Ascending aorta (tissue), 2 donors: Measurements from ENCODE around the gene SETX. TPM values are rescaled to one million over a fixed set of nuclear protein-coding genes. Genes with fewer than 3 reads are reported as not detected.

ENCODE experiments used
- DNase-seq, 2 donors: peaks; one replicate each; pipeline ENCODE4 v3.0.0-alpha.2; 2019; ENCODE audit warnings: low spot score in 2 of 2
- H3K27ac ChIP-seq, 2 donors: fragments of 200-600 bp; sonication (generic); one replicate each; pipeline ENCODE4 v1.5.1; 2016 to 2017; ENCODE audit warnings: mild to moderate bottlenecking in 1 of 2
- H3K27me3 ChIP-seq: fragments of 200-600 bp; sonication (generic); one replicate; pipeline ENCODE4 v1.5.1; 2017
- H3K36me3 ChIP-seq, 2 donors: fragments of 200-600 bp; sonication (generic); one replicate each; pipeline ENCODE4 v1.5.1; 2016
- H3K4me1 ChIP-seq, 2 donors: fragments of 200-600 bp; sonication (generic); one replicate each; pipeline ENCODE4 v1.5.1; 2016 to 2017; ENCODE audit warnings: mild to moderate bottlenecking in 1 of 2
- H3K4me3 ChIP-seq, 2 donors: fragments of 200-600 bp; sonication (generic); one replicate each; pipeline ENCODE4 v1.5.1; 2016 to 2017; ENCODE audit warnings: mild to moderate bottlenecking in 1 of 2
- H3K9me3 ChIP-seq, 2 donors: fragments of 200-600 bp; sonication (generic); one replicate each; pipeline ENCODE4 v1.5.1; 2016
- intact Hi-C: fragments of 100-400 bp; cut with DNase I; formaldehyde crosslinking; loops from one replicate; pipeline ENCODE4 v1.15.1; 2023
- total RNA-seq: library from RNA; depleted of rRNA; stranded (reverse); fragments of >200 nt; gene quantifications from one replicate; pipeline ENCODE4 v1.1.0, GENCODE V29; 2016
- TF ChIP-seq, protein P1 (sequence below), 3 experiments: fragments of 200-600 bp in 2 of 3; fragments of 450-650 bp in 1 of 3; sonication (generic) in 2 of 3; IDR thresholded peaks; one replicate each; pipeline ENCODE4 v1.5.1; 2016 to 2019; ENCODE audit warnings: antibody characterized with exemption in 3 of 3, mild to moderate bottlenecking in 1 of 3, moderate library complexity in 1 of 3

SETX gene
- total RNA-seq, 1 donor from 2014 or later = 31.2 TPM

DNA sequence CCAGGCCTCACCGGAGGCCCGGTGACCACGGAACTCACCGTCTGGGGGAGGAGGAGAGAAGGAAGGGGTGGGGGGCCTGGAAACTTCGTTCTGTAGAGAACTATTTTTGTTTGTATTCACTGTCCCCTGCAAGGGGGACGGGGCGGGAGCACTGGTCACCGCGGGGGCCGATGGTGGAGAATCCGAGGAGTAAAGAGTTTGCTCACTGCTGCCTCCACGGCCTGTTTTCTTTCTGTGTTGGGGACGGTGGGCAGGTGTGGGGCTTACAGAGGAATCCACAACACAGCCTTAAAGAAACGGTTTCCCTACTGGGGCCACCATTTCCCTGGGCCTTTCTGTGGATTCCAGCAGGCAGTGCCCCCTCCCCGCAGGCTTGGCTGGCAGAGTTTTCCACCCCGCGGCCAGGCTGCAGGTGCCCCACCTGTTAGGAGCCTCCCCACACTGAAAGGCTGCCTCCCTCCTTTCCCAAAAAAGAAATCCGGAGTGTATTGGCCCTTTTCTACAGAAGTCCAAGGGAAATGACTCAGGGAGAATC lies 112.1 kb downstream of the SETX start:
- Histone ChIP-seq H3K27me3 (no peaks in the 10 kb centered on the region), H3K4me1 (peaks cover 5 to 10% of the 10 kb centered on the region in 2 donors), H3K9me3 (no peaks in the 10 kb centered on the region), H3K27ac (no peak overlapping the region), H3K4me3 (peak overlapping the region; percentile 82 to 83), H3K36me3 (no peaks in the 10 kb centered on the region)
- DNase-seq = peak in 1 of 2 donors; percentile 56
- TF ChIP-seq, protein P1, sequence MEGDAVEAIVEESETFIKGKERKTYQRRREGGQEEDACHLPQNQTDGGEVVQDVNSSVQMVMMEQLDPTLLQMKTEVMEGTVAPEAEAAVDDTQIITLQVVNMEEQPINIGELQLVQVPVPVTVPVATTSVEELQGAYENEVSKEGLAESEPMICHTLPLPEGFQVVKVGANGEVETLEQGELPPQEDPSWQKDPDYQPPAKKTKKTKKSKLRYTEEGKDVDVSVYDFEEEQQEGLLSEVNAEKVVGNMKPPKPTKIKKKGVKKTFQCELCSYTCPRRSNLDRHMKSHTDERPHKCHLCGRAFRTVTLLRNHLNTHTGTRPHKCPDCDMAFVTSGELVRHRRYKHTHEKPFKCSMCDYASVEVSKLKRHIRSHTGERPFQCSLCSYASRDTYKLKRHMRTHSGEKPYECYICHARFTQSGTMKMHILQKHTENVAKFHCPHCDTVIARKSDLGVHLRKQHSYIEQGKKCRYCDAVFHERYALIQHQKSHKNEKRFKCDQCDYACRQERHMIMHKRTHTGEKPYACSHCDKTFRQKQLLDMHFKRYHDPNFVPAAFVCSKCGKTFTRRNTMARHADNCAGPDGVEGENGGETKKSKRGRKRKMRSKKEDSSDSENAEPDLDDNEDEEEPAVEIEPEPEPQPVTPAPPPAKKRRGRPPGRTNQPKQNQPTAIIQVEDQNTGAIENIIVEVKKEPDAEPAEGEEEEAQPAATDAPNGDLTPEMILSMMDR (IDR thresholded peaks at IDR 0.05) = no peak
- intact Hi-C loops = loop anchor here (5.0 kb wide), 2 partner anchors 75 to 165 kb away; partner anchors contain the start of gene MED27

DNA sequence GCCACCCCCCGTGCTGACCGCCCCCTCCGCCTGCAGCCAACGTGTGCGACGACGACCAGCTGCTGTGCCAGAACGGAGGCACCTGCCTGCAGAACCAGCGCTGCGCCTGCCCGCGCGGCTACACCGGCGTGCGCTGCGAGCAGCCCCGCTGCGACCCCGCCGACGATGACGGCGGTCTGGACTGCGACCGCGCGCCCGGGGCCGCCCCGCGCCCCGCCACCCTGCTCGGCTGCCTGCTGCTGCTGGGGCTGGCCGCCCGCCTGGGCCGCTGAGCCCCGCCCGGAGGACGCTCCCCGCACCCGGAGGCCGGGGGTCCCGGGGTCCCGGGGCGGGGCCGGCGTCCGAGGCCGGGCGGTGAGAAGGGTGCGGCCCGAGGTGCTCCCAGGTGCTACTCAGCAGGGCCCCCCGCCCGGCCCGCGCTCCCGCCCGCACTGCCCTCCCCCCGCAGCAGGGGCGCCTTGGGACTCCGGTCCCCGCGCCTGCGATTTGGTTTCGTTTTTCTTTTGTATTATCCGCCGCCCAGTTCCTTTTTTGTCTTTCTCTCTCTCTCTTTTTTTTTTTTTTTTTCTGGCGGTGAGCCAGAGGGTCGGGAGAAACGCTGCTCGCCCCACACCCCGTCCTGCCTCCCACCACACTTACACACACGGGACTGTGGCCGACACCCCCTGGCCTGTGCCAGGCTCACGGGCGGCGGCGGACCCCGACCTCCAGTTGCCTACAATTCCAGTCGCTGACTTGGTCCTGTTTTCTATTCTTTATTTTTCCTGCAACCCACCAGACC lies 112.8 kb downstream of the SETX start:
- DNase-seq = peak in 1 of 2 donors; percentile 60
- no peaks in the 10 kb centered on the region for H3K27me3 ChIP-seq
- no peak overlapping the region for H3K27ac ChIP-seq
- H3K36me3 ChIP-seq = no peaks in the 10 kb centered on the region
- no peaks in the 10 kb centered on the region for H3K9me3 ChIP-seq
- peak overlapping the region; percentile 82 to 83 for H3K4me3 ChIP-seq
- intact Hi-C loops = loop anchor here (5.0 kb wide), 2 partner anchors 75 to 165 kb away; partner anchors contain the start of gene MED27
- H3K4me1 ChIP-seq = peaks cover 5 to 10% of the 10 kb centered on the region in 2 donors
- TF ChIP-seq, protein P1 (IDR thresholded peaks at IDR 0.05) = no peak

DNA sequence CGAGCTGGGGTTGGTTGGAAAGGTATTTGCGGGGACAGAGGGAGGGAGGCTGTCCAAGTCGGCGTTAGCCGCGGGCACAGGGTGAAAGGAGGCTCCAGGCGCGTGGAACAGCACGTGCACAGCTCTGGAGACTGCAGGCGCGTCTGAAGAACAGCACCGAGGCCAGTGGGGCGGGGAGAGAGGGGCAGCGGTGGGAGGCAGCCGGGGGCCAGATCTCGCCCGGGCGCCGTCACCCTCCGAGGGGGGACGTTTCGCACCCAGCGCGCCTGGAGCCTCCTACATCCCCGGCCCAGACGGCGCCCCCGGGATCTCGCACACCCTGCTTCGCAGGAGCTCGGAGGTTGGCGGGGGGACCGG lies 113.3 kb downstream of the SETX start:
- H3K27ac ChIP-seq = no peak overlapping the region

DNA sequence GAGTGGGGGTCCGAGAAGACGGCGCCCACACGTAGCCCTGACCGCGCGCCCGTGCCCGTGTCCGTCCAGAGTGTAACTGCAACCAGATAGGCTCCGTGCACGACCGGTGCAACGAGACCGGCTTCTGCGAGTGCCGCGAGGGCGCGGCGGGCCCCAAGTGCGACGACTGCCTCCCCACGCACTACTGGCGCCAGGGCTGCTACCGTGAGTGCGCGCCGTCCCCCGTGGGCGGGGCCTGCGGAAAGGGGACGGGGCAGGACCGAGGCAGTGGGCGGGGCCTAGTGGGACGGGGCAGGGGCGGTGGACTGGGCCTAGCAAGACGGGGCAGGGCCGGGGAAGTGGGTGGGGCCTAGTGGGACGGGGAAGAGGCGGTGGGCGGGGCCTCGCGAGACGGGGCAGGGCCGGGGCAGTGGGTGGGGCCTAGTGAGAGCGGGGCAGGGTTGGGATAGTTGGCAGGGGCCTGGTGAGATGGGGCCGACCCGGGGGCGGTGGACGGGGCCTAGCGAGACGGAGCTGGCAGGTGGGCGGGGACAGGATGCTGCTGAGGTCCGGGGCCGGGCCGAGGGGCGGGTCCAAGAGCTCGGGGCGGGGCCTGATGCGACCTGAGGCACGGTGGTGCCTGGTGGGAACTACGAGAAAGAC lies 113.8 kb downstream of the SETX start:
- peak; percentile 95 to 98 for DNase-seq
- TF ChIP-seq, protein P1 (IDR thresholded peaks at IDR 0.05) = no peak
- intact Hi-C loops = loop anchor here (5.0 kb wide), 2 partner anchors 74 to 164 kb away; partner anchors contain the start of gene MED27
- H3K27me3 ChIP-seq = no peaks in the 10 kb centered on the region
- H3K4me1 ChIP-seq = peaks cover 5 to 10% of the 10 kb centered on the region in 2 donors
- no peaks in the 10 kb centered on the region for H3K9me3 ChIP-seq
- H3K4me3 ChIP-seq = peak overlapping the region; percentile 82 to 83
- no peaks in the 10 kb centered on the region for H3K36me3 ChIP-seq
- H3K27ac ChIP-seq = peak overlapping the region in 1 of 2 donors; percentile 43

More for the DNA sequence above, 113.3 kb downstream of the SETX start:
- intact Hi-C loops = loop anchor here (5.0 kb wide), 2 partner anchors 74 to 164 kb away; partner anchors contain the start of gene MED27
- peak overlapping the region; percentile 82 to 83 for H3K4me3 ChIP-seq
- DNase-seq = no peak
- no peaks in the 10 kb centered on the region for H3K9me3 ChIP-seq
- H3K36me3 ChIP-seq = no peaks in the 10 kb centered on the region
- H3K27me3 ChIP-seq = no peaks in the 10 kb centered on the region
- H3K4me1 ChIP-seq = peaks cover 5 to 10% of the 10 kb centered on the region in 2 donors
- TF ChIP-seq, protein P1 (IDR thresholded peaks at IDR 0.05) = peak in 1 of 3 experiments; percentile 18

DNA sequence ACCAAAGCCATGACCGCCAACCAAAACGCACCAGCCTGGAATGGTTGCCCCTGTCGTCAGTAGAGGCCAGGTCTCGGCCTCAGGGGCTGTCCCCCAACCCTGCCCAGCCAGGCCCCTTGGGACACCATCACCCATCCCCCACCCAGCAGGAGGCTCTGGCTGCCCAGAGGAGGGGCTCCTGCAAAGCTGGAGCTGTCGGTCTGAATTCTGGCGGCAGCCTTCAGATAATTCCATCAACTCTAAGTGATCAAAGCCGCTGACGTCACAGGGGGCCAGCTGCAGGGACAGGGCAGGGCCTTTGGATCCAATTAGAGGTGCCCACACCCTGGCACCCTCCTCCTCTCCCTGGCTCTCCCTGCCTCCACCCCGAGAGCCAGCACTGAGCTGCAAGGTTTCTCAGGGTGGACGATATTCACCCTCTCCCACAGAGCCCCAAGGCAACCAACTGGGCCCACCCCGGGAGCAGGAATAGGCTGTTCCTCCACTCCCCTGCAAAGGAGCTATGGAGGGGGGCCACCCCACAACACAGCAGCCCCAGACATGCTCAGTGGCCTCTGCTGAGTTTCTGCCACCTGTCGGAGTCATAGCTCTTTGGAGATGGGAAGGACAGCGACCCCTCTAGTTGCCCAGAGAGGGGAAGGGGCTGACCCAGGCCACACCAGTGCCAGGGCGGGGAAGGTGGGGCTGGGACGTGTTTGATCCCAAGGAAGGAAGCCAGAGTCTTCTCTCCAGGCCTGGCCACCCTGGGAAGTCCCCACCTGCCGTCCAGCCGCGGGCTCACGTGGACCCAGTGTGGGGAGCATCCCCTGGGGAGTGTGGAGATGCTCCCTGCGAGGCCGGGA lies 114.6 kb downstream of the SETX start:
- TF ChIP-seq, protein P1 (IDR thresholded peaks at IDR 0.05) = no peak
- H3K4me3 ChIP-seq = peak overlapping the region; percentile 82 to 83
- H3K27me3 ChIP-seq = no peaks in the 10 kb centered on the region
- peaks cover 5 to 10% of the 10 kb centered on the region in 2 donors for H3K4me1 ChIP-seq
- no peaks in the 10 kb centered on the region for H3K9me3 ChIP-seq
- intact Hi-C loops = loop anchor here (5.0 kb wide), 2 partner anchors 73 to 163 kb away; partner anchors contain the start of gene MED27
- peak overlapping the region in 1 of 2 donors; percentile 43 for H3K27ac ChIP-seq
- H3K36me3 ChIP-seq = no peaks in the 10 kb centered on the region
- DNase-seq = no peak
